GOT3 (cell line): Measurements from ENCODE around the gene ARID3B.
A peak's percentile ranks its signal among the peaks of the same experiment; 100 is the strongest.

Experiments used
- DNase-seq: peaks from one replicate; lab custom pipeline; 2025; ENCODE audit warnings: mixed read lengths; lab: John Stamatoyannopoulos, UW

The ARID3B gene

GRCh38 chr15:74603789-74604705 is 63.0 kb downstream of the ARID3B start:
- DNase-seq = no peak

- DNase-seq = no peak
Observed at GRCh38 chr15:74604983-74605794, 64.2 kb downstream of the ARID3B start.

- DNase-seq = no peak
Observed at GRCh38 chr15:74605795-74606150, 64.8 kb downstream of the ARID3B start.

GRCh38 chr15:74608786-74609185 is 67.8 kb downstream of the ARID3B start:
- DNase-seq = no peak

GRCh38 chr15:74609938-74610301 is 68.9 kb downstream of the ARID3B start:
- DNase-seq = no peak

GRCh38 chr15:74610302-74610951 is 69.4 kb downstream of the ARID3B start:
- no peak for DNase-seq

- DNase-seq = no peak
Observed at GRCh38 chr15:74611341-74611740, 70.3 kb downstream of the ARID3B start.

- no peak for DNase-seq
Observed at GRCh38 chr15:74611834-74612233, 70.8 kb downstream of the ARID3B start.

- no peak for DNase-seq
Observed at GRCh38 chr15:74612677-74613076, 71.7 kb downstream of the ARID3B start.

GRCh38 chr15:74613089-74613952 is 72.3 kb downstream of the ARID3B start:
- no peak for DNase-seq

- DNase-seq = no peak
Observed at GRCh38 chr15:74613953-74614743, 73.1 kb downstream of the ARID3B start.

GRCh38 chr15:74614744-74615507 is 73.9 kb downstream of the ARID3B start:
- no peak for DNase-seq

GRCh38 chr15:74615508-74616365 is 74.7 kb downstream of the ARID3B start, which contains the start of gene CLK3:
CLK3 (plus strand) TSS chr15:74615836; CDS start chr15:74619197, 3,361 bp downstream.
- DNase-seq = peak; percentile 81

- DNase-seq = no peak
Observed at GRCh38 chr15:74616366-74616939, 75.4 kb downstream of the ARID3B start.

GRCh38 chr15:74616996-74617395 is 76.0 kb downstream of the ARID3B start:
- DNase-seq = no peak

GRCh38 chr15:74618841-74619596 is 78.0 kb downstream of the ARID3B start:
- DNase-seq = no peak

GRCh38 chr15:74619916-74620635 is 79.1 kb downstream of the ARID3B start:
- no peak for DNase-seq
